ENCODE measurements around the gene SERPINA12.
"Not testable (repeated sequence)": the region's sequence is repeated elsewhere in the genome, so short reads cannot be mapped to it uniquely, and the experiment has no call there.

Gene SERPINA12

DNA sequence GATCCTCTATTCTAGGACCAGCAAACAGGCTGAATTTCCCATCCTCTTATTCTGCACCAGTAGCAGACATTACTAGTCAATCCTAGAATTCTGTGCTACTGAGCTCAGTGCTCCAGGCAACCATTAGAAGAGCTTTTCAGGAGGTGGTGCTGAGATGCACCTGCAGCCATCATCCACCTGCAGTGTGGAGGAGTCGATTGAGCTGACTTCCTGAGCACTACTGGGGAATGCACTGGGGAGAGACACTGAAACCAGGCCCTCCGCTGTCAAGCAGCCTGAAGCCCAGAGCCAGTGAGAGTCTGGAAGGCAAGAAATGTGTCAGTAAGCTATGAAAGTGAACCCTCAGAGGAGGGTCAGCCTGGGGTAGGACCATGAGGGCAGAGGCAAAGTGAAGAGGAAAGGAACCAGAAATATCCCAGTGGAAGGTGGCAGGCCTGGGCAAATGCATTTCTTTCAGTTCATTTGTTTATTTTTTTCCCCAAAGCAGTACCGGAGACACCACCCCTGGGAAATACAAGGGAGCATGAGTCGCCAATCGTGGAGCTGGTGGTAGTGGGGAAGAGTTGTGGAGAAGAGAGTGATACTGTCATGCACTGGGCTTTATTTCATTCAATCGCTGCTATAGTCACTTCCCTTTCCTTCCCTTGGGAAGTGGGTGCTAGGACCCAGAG is 28.9 kb upstream of the SERPINA12 start:
- DNase-seq (ENCODE audit: low read depth), result no peak

DNA sequence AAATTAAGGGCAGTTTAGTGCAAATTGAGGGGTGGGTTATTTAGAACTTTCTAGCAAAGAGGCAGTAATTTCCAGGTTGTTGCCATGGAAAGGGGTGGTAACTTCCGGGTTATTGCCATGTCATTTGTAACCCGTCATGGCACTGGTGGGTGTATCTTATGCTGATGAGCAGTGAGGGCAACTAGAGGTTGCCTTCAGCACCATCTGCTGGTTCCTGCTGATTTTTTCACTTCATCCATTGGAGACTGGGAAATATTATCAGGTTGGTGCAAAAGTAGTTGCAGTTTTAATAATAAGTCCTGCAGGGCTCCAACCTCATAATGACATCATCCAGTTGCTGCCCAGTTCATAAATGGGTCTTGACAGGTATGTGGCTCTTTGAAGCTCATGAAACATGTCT is 27.6 kb upstream of the SERPINA12 start:
- DNase-seq (ENCODE audit: low read depth), result no peak

DNA sequence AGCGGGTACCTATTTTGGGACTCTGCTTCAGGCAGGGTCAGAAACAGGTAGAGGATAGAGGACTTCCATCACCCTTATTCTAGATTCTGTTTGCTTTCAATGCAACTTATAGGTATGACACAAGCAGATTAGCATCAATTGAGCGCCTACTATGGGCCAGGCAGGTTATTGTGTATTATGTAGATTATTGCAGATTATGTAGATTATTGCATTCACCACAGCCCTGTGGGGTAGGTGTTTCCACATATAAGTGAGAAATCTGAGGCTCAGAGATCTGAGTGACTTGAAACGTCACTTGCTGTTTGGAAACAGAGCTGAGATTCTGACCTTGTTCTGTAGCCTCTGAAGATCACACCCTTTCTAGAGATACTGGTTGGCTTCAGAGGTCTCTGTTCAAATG is 26.2 kb upstream of the SERPINA12 start:
- DNase-seq (ENCODE audit: low read depth), result no peak

DNA sequence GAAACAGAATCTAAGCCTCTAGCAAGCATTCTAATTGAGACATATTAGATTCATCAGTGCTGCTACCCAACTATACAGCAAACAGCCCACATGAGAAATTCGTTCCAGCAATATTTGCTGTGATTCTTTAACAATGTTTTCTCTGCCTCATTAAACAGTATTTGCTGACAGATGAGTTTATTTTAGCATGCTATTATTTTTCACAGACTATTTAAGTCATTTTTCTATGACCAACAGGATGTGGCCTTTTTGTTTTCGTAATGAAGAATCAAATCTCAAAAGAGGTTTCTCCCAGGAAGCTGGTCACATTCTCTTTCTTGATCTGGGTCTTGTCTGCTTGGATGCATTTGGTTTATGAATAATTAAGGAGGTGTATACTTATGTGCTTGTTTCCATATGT is 23.2 kb upstream of the SERPINA12 start:
- no peak for DNase-seq (ENCODE audit: low read depth)

DNA sequence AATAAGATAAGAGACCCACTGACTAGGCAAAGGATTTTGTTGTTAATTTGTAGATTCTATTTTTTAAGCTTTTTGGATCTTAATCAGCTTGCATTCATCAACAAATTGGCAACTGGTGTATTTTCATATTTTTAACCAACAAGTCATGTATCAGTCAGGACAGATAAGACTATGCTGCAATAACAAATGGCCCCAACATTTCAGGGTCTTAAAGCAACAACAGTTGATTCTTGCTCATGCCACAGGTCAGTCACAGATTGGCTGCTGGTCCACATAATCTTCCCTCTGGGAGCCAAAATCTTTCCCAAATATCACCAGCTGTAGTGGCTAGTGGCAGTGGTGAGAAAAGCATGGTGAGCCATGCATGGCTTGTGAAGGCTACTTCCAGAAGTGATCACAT is 21.9 kb upstream of the SERPINA12 start:
- no peak for DNase-seq (ENCODE audit: low read depth)

DNA sequence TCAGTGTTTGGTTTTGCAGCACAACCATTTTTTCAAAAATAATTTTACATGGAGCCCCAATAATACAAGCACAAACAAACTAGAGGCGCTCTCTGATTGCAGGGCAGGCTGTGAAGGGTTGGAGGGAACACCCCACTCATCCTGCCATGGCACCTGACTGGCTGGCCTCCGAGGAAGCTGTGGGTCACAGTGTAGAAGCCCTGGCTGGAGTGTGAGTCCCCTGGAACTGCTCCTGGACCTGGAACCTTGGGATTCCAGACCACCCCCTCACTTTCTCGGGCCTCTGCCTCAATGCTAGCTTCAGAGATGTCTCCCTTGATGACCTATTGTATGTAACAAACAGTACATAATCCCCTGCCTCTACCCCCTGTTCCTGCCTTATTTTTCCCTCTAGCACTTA is 14.8 kb upstream of the SERPINA12 start:
- no peak for DNase-seq (ENCODE audit: low read depth)

DNA sequence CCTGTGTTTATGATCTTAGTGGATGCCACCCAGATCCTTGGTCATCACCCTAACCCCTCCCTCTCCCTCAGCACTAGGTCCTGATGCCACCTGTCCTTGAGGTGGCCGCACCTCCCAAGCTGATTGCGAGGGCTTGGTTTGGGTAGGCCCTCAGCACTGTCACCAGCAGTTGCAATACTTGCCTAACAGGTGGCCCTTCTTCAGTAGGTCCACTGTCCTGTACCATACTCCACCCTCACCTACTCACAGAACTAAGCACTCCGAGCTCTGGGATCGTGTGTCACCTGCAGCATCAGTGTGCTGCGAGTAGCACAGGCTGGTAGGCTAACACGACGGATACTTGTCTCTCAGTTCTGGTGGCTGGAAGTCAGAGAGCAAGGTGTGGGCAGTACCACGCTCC is 14.0 kb upstream of the SERPINA12 start:
- DNase-seq (ENCODE audit: low read depth), result no peak

DNA sequence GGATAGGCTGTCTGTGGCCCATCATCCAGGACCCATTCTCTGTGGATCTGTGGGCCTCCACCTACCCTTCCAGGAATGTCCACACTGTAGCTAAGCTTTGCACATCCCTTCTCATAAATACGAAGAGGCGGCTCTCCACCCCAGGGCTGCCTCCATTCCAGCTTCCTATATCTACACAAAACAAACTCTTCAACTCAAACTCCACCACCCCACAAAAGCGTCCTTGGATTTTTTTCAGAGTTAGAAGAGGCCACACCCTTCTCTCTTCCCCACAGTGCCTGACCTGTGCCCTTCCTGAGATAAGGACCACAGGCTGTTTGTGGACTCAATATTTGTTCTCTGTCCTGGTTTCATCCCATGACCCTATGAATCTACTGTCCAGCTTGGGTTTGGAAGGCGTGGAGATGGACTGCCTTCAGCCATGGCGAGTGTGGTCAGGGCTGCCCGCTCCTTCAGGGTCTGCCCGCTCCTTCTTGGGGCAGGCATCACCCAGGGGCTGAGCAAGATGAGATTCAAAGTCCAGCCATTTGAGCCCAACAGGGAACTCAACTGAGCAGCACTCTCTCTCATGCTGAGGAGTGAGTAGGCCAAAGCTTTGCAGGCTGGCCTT is 13.0 kb upstream of the SERPINA12 start:
- no peak for DNase-seq (ENCODE audit: low read depth)

DNA sequence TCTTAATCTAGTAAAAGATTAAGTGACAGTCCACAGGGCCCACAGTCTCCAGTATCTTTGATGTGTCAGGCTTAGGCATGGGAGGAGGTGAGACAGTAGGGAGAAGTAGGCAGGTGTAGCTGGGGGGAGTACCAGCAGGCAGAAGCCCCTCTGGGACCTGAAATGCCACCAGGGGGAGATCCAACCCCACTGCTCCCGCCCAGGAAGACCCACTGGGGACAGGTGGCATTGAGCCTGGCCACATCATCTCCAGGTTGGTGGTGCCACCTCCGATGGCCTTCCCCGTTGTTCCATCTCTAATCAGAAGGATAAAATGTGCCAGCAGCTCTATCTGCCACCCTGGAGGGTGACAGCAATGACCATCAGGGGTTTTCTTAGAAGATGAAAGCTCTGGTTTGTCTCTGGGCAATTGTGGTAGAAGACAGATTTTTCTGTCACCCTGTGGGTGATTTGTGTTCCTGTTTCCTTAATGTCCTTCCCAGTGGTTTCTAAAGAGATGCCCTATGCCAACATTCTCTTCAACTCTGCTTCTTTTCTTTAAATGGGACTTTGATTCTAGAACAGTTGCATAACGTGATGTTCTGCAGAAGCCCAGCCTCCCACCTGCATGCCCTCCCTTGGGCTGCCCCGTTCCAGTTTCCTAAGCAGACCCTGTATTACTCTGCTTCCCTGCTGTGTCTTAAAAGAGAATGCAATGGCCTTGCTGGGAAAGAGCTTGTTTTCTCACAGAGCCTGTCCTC is 12.3 kb upstream of the SERPINA12 start:
- DNase-seq (ENCODE audit: low read depth), result no peak

DNA sequence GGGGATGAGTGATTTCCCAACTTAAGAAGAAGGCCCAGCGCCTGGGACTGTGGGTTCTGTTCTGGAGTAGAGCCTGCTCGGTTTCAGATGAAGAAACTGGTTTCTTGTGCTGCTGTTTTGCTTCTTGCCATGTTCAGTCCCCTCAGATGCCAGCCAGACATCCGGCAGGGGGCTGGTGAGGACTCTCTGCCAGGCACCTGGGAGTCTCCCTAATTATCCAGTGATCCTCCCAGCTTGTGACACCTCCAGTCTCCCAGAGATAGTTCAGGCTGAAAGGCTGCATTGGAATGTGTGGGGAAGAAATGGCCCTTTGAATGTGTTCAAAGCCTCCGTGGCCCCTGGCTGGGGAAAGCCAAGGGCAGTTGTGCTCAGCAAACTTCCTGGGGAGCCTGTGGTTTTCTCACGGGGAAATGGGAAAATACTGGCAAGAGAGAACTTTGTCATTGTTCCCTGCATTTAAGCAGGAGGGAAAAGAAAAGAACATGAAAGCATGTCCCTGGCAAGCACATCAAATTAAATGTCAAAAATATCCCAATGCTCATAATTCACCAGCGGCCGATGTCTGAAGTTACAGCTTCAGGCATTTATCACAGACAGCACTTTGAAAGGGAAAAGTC is 8.5 kb upstream of the SERPINA12 start:
- no peak for DNase-seq (ENCODE audit: low read depth)

DNA sequence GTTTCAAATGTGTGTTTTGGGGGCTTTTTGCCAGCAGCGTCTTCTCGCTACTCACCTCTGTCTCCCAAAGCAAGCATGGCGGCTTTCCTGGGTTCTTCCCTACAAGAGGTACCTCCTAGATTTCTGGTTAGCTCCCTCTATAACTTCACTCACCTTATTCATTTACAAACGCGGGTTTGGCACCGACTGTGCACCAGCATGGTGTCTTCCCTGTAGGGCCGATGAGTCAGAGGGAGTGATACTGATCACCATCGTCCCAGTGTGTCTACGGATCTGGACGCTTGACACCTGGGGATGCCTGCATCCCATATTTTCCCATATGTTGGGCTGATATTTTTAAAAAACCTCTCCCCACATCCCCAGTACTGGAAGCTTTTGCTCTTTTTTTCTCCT is 8.0 kb upstream of the SERPINA12 start:
- no peak for DNase-seq (ENCODE audit: low read depth)

DNA sequence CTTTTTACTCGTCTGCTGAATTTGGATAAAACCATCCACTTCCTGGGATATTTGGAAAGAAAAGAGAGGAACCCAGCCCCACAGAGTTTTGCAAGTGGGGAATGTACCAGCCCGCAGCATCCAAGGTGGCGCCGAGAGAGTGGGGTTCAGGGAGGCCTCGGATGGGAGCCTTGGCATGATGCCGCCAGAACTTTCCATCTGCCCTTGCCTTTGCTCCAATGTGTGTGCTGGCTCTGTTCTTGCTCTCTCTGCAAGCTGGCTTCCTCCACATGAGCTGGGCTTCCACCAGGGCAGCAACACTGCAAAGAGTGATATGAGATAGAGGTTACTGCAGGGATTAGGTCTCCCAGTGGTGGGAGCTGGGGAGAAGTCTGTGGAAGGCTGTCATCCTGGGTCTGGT is 6.6 kb upstream of the SERPINA12 start:
- no peak for DNase-seq (ENCODE audit: low read depth)

DNA sequence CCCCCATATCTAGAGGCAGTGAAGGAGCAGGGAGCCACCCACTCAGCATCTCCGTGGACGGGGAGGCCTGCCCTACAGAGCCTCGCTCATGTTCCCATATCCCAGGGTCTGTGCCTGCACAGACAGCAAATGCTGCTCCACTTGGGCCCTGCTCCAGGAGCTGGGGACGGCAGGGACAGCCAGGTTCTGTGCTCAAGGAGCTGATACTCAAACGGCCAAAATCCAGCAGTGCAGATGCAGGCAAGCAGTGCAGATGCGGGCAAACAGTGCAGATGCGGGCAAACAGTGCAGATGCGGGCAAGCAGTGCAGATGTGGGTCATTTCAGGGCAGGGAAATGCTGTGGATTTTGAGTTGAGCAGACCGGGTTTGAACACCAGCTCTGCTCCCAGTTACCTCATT is 6.2 kb upstream of the SERPINA12 start:
- DNase-seq (ENCODE audit: low read depth), result no peak

DNA sequence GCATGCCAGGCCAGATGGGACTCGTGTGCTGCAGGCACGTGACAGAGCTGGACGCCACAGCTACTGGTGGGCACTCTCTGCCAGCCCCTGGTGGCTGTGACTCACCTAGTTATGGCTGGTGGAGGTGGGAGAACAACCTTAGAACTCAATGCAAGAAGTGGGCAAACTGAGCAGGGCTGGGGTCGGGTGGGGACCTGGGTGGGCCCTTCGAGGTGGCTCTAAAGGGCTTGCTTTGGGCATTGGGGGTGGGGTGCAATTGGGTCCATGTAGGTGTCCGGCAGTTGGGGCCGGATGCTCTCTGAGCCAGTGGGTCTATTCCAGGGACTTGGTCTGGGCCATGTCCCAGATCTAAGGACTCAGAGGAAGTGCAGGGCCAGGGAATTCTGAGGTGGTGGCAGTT is 5.1 kb upstream of the SERPINA12 start:
- DNase-seq (ENCODE audit: low read depth), result no peak

DNA sequence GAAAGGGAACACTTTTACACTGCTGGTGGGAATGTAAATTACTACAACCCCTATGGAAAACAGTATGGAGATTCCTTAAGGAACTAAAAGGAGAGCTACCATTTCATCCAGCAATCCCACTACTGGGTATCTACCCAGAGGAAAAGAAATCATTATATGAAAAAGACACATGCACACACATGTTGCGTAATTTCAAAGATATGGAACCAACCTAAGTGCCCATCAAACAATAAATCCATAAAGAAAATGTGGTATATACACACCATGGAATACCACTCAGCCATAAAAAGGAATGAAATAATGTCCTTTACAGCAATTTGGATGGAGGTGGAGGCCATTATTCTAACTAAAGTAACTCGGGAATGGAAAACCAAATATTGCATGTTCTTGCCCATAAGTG is 1.2 kb upstream of the SERPINA12 start:
- DNase-seq (ENCODE audit: low read depth), result not testable (repeated sequence)

DNA sequence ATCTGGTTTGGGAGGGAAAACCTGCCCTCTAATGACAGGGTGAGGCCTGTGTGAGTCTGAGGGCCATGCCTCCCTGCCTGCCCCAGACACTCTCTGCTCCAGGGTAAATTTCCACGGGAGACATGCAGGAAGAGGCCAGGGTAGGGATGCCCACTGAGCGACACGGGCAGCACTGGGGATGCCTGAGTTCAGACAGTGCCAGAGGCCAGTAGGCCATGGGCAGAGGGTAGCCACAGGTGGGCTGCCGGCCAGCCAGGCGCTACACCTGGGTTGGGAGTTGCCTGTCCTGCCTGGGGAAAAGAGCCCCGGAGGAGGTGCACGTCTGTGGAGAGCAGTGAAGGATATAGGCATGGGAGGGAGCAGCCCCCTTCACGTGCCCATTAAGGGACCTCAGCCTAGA is 3.6 kb downstream of the SERPINA12 start:
- DNase-seq (ENCODE audit: low read depth), result no peak

DNA sequence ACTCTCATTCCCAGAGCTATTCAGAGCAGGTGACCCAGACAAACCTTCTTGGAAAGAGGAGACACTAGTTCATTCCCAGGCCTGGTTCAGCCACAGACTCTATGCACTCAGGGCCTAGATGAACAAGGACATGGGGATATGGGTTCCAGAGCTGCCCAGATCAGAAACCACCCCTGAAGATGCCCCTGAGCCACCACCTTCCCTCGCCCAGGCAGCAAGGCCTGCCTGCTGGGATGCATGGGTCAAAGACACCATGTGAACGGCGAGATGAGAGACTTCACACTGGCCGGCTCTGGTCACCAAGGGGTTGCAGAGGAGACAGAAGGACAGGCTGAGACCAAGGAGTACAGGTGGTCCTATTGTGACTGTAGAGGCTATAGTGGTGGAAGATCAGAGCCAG is 4.1 kb downstream of the SERPINA12 start:
- no peak for DNase-seq (ENCODE audit: low read depth)

DNA sequence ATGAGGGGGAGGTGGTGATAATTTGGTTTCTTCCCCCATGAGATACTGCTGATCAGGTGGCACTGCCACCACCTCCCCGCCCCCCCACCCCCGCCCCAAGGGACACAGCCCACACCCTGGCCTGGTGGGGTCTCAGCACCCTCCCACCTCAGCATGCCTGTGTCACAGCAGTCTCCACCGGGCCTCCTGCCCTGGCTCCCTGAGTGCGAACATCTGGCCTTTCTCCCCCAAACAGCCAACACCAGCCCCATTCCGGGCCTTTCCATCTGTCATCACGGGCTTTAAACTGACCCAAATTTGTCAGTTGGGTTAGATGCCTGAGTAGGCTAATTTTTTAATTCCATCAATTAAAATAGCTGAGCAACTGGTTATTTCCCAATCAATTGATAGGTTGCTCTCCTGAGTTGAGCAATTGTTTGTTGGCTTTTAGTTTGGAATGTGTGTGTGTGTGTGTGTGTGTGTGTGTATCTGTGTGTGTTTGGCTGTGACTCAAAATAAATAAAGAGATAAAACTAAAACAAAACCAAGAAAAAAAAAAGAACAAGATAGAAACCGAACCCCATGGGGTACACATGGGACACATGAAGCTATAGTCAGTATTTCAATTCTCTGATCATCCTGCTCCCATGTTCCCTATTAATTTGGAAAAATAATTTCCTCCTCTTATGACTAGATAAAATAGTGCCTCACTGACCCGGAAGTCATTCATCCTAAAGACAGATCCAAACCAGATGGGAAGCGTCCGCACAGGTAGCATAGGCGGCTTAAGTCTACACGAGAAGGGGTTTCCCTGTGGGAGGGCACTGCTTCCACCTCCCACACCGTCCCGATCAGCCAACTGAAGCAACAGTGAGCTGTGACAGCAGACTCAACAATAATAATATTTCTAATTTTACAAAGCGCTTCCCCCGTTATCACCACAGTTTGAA is 7.4 kb downstream of the SERPINA12 start:
- DNase-seq (ENCODE audit: low read depth), result no peak

DNA sequence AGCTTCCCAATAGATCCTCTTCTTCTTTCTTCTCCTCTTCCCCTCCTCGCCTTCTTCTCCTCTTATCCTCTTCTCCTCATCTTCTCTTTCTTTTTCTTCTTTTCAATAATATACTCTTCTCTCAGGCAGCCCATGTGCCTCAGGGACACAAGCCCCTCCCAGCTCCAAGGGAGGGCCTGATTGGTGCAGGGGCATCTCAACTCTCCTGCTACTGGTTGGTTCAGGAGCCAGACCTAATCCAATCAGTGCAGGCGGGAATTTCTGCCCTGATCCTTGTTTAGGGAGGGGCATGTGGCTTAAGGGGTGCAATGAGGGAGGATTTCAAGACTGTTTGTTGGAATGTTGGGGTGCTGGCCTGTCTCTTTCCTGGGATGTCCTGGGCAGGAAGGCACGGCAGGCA is 9.0 kb downstream of the SERPINA12 start:
- no peak for DNase-seq (ENCODE audit: low read depth)

DNA sequence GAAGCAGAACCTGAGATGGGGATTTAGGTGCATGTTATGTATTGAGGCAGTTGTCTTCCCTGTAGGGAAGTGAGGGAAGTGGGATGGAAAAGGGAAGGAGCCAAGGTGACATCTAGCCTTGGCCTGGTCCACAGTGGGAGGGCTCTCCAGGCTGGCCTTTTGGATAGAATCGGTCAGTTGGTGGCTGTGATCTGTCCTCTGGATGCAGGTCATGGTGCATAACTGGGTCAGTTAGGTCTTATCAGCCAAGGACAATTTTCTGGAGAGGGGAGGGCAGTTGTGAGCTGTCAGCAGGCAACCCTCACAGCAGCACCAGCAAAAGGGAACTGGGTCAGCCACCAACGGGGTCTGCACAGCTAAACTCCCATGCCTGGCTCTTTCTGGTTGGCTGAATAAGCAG is 9.6 kb downstream of the SERPINA12 start:
- no peak for DNase-seq (ENCODE audit: low read depth)

DNA sequence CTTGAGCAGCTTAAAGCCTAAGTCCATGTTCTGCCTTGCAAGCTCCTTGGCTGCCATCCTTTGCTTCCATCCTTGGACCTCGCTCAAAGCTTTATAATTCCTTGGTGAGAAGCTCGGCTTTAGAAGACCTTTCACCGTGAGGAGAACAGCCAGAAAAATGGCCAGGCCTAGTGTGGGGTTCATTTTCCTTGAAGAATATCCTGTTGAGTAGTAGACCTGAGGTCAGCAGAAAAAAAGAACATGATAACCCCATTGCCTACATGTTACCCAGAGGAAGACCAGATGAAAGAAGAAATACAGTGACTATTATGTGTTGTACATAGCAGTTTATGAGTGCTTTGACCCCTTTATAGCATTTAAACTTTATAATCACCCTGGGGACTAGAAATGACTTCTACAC is 11.1 kb downstream of the SERPINA12 start:
- DNase-seq (ENCODE audit: low read depth), result no peak

DNA sequence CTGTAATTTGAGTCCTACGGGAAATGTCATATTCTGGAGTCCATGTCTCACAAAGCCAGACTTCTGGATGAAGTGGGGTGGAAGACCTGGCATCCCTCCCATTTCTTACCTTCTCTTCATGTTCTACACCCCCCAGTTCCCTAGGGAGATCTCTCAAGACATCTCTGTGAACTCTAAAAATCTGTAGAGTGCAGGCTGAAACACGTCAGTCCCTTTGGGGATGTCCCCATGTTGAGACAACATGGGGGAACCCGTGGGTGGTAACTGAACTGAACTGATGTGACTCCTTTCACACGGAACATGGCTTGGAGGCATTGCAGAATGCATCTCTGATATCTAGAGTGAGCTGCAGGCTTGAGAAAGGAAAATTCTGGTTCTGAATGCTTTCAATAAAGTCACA is 15.2 kb downstream of the SERPINA12 start:
- DNase-seq (ENCODE audit: low read depth), result no peak
